HG03575 (cell line): ENCODE measurements around the gene CDKAL1.

Experiments used
- ATAC-seq: cut with Tn5 transposase; IDR thresholded peaks from one replicate; pipeline ENCODE4 v1.9.1; 2021; ENCODE audit not compliant: unreplicated experiment, insufficient number of reproducible peaks, low FRiP score; ENCODE audit errors: extremely low read depth

CDKAL1 gene

GRCh38 chr6:20837189-20837588, 302.9 kb downstream of the CDKAL1 start:
- no peak for ATAC-seq

GRCh38 chr6:20838113-20838512, 303.9 kb downstream of the CDKAL1 start:
- no peak for ATAC-seq

GRCh38 chr6:20839630-20840029, 305.4 kb downstream of the CDKAL1 start:
- no peak for ATAC-seq

GRCh38 chr6:20840675-20841074, 306.4 kb downstream of the CDKAL1 start:
- no peak for ATAC-seq

GRCh38 chr6:20841806-20842205, 307.5 kb downstream of the CDKAL1 start:
- ATAC-seq, result no peak

DNA sequence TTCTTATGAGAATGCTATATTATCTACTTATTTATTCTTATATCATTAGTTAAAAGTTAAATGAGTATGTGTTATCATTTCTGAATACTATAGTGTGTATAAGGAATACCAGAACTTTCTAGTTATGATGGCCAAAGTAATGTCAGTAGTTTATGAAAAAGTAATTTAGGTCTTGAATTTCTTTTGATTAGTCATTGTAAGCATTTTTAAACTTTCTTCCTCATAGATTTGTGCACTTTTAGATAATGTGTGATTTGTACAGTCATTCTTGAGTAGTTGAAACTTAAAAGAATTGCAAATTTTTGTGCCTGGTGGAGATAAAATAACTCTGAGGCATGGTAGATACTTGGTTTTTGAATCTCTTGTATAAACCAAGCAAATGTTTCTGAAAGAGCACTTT, 311.3 kb downstream of the CDKAL1 start:
- no peak for ATAC-seq

DNA sequence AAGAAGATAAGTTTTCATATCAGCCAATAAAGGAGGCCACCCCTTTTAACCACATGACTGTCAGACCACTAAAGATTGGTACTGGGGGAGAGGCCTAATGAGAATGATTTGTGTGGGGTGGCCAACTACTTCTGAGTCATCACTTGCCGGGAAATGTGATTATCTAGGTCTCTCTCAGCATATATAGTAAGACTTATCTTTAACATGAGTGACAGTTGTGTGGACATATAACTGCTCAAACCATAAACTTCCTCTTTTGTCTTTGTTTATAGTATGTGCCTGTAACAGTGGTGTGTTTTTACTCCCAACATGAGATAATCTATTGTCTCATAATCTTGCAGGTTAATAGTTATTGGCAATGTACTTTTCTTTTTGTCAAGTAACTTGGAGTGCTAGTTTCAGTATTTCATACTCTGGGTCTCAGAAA, 312.4 kb downstream of the CDKAL1 start:
- ATAC-seq, result no peak

DNA sequence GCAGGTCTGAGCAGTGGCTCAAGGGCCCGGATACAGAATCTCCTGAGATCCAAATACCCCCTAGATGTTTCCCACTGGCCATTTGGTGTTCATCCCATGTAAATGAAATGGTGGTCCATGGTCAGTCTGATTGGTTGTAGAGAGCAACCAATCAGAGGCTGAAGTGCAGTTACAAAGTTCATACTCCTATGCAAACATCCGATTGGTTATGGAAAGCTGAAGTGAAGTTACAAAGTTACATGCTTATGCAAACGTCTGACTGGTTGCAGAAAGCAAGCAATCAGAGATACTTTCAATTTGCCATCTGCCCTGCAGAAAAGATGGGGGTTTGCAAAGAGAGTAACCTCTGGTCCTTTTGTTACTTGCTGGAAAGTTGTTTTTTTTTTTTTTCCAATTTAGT, 313.6 kb downstream of the CDKAL1 start:
- no peak for ATAC-seq

DNA sequence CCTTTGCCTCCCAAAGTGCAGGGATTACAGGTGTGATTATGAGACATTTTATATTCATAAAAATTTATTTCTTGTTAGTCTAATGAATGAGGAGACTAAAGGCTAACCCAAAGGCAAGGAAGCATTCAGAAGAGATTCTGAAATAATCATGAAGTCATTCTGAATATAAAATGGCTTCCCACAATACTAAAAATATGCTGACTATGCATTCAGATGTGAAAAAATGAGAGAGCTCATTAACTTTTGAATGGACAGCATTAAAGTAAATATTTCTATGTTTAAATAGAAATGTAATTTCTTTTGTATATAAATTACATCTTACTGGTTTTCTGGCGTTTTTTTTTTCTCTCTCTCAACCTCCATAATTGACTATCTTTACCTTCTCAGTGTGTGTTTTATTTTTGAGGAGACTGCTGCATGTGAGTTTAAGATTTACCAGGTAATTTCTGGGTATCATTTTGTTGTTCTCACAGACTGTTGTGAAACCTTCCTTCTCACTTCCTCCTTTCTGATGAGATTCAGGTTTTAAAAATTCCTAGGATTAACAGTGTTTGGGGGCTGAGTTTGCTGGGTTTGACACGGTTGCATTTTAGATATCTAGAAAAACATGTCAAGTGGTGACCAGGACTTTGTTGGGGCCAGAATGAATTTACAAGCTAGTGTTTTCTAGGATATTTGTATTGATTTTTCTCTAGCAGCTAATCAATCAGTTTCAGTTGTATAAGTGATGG, 316.6 kb downstream of the CDKAL1 start:
- ATAC-seq, result no peak

DNA sequence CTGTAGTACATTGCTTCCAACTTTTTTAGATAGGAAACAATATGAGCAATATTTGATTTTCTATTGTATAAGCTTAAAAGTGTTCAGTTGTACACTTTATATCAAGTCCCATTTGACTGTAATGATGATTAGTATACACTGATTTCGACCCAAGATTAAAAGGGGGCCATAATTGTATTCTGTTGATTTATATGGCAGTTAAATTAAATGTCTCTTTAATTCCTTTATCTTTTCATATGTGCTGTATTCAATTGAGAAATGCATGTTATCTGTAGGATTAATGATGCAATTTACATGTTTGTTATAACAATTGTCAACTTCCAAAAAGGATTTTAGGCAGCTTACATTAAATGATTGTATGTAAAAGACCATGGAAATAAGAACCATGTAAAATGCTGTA, 317.5 kb downstream of the CDKAL1 start:
- no peak for ATAC-seq

DNA sequence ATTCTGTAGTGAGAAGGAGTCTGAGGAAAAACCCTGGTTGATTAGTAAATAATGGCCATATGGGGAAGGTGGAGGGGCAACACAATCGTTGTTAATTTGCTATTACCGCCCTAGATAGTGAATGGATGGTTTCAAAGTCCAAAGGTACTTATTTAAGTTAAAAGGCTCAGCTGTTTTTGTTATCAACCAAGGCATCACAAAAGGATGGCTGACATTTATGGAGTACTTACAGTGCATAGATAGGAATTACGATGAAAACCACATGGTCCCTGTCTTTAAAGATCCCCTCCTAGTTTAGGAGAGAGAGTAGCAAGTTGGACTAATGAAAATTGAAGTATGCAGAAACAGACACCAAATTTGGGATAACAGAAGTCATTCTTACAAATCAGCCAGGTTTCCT, 319.6 kb downstream of the CDKAL1 start:
- ATAC-seq, result no peak

- ATAC-seq, result no peak
Observed at GRCh38 chr6:20856681-20857288, 322.5 kb downstream of the CDKAL1 start.

DNA sequence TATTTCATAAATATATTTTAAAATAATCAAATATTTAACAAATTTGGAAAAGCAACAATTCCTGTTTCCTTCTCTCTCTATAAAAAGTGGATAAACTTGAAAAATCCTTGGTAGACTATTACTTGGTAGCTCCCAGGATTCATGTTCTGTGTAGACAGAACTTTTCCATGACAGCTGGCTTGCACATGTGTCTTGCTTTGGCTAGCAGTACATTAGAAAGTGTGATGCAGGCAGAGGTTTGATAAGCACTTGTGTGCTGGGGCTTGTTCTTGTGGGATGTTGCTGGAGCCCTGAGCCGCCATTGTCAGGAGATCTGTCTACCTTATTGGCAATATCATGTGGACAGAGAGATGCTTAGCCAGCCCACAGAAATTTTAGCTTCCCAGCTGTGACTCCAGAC, 327.2 kb downstream of the CDKAL1 start:
- ATAC-seq, result no peak

GRCh38 chr6:20866036-20866435, 331.8 kb downstream of the CDKAL1 start:
- ATAC-seq, result no peak

DNA sequence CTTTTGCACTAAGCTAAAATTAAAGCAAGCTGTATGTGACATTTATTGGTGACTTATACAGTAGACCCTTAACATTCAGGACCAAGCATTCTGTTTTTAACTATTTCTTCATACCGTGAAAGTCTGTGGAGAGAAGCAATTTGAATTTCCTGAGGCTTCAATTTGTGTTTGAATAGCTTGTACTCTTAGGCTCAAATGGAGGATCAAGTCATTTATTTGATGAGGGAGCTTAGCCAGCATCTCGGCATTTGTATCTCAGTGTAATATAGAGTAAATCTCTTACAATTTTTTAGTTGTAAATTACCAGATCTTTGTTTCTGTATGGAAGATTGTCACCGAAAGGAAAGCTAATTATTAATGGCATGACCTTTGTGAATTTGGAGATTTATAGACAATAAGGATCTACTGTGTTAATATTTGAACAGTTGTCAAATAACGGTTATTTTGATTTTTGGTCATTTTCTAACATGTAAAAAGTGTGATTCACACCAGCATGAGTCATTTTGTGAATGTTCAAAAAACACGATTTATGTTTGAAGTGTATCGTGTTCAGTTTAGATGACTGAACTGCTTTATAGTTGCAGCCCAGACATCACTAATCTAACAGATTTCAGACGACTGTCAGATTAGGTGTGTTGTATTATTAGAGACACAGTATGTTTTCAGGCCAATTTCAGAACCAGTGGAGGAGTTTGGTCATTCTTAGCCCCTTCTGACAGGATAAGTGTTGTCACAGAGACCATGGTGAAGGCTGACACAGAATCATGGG, 332.9 kb downstream of the CDKAL1 start:
- no peak for ATAC-seq

DNA sequence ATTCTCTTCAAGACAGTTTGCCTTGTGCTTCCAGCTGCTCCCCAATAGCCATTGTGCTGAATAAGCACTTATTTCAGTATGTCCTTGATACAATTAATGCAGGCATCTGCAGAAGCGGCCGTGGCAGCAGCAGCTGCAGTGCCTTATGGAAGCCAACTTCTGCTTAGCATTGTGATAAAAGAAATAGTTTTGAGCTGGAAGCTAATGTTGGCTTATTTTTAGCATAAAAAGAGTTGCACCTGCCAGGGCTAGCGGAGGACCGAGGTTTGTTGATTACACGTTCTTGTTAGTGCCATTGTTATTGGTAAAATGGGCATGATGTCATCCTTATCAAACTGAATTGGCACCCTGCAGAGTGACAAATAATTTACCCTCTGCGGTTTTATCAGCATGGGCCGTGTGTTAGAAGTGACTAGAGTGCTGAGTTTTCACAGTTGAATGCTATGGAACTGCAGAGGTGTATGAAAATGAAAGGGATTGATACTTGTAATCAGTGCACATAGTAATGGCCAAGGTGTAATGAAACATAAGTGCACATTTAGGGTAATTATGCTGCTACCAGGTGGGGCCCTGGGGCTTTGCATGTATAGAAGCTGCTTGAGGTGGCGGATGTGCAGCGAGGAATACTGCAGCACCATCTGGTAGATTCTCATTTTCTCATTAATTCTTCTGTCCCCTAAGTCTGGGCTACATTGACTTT, 334.3 kb downstream of the CDKAL1 start:
- ATAC-seq, result no peak

- no peak for ATAC-seq
Observed at GRCh38 chr6:20870021-20870420, 335.8 kb downstream of the CDKAL1 start.

DNA sequence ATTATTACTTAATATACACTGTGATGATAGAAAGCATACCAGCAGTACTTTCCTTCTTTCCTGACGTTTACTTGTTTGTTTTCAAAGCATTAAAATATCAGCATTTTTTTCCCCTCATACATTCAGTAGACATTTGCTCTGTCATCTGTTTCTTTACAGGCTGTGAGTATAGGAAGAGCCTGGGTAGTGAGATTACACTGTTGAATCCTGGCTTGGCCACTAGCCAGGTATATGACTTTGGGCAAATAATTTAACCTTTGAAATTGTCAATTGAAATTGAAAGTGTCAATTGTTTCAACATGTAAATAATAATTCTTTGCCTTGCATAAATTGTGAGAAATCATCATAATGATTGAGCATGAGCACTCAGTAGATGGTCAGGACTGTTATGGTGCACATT, 336.2 kb downstream of the CDKAL1 start:
- no peak for ATAC-seq

- ATAC-seq, result no peak
Observed at GRCh38 chr6:20873425-20874190, 339.4 kb downstream of the CDKAL1 start.
